Muscle of leg (tissue), 11 donors: ENCODE data around the gene GORASP1. TPM values are rescaled to one million over a fixed set of nuclear protein-coding genes. Genes with fewer than 3 reads are reported as not detected.

Source experiments
- DNase-seq: peaks from one replicate; pipeline ENCODE4 v3.0.0; 2013
- H3K27ac ChIP-seq: one replicate; pipeline ENCODE4 v1.5.1; 2013; ENCODE audit warnings: mild to moderate bottlenecking, low read length, control low read depth
- H3K27me3 ChIP-seq: one replicate; pipeline ENCODE4 v1.6.1; 2013; ENCODE audit warnings: low read length; ENCODE audit not compliant: control insufficient read depth, insufficient read depth
- H3K36me3 ChIP-seq: one replicate; pipeline ENCODE4 v1.6.1; 2013; ENCODE audit warnings: low read length; ENCODE audit not compliant: control insufficient read depth, insufficient read depth
- H3K4me1 ChIP-seq: one replicate; pipeline ENCODE4 v1.6.1; 2013; ENCODE audit warnings: low read length; ENCODE audit not compliant: control insufficient read depth, insufficient read depth
- H3K4me3 ChIP-seq: one replicate; pipeline ENCODE4 v1.5.1; 2013; ENCODE audit warnings: low read length, control low read depth
- H3K9me3 ChIP-seq: replicated peaks from 2 replicates; pipeline ENCODE4 v1.6.1; 2013; ENCODE audit warnings: low read depth, low read length; ENCODE audit not compliant: control insufficient read depth
- WGBS: methylation state at CpG from one replicate; pipeline ENCODE4 v1.1.5; 2013; ENCODE audit warnings: missing lambda C conversion rate; ENCODE audit not compliant: insufficient coverage; 5-methylcytosine and 5-hydroxymethylcytosine counted together
- polyA plus RNA-seq, 8 donors: library from polyadenylated mRNA; unstranded; fragments of 120-200 nt; gene quantifications; one replicate each; pipeline versions ENCODE4 v1.2.1 to v1.2.3, GENCODE V29; 2013; ENCODE audit warnings: inconsistent platforms in 1 of 8, low replicate concordance in 1 of 8; ENCODE audit not compliant: insufficient read length in 8 of 8, insufficient read depth in 1 of 8
- total RNA-seq: library from RNA; stranded (reverse); fragments of 120-200 nt; gene quantifications from one replicate; pipeline ENCODE4 v1.2.4, GENCODE V29; 2013

The GORASP1 gene
- total and polyA plus RNA-seq, 9 donors, result 28.8 to 41.8 (median 34.5) TPM

- Histone ChIP-seq H3K27me3 (no peaks in the 10 kb centered on the region), H3K4me3 (no peak overlapping the region), H3K9me3 (no peaks in the 10 kb centered on the region), H3K4me1 (peaks cover 4% of the 10 kb centered on the region), H3K36me3 (peaks cover 76% of the 10 kb centered on the region), H3K27ac (no peak overlapping the region)
- 86% methylated on average over 4 of the region's 7 CpGs for WGBS
- no peak for DNase-seq
Observed at GRCh38 chr3:39094851-39095677, 12.4 kb downstream of the GORASP1 start.

- Histone ChIP-seq H3K36me3 (peaks cover 64% of the 10 kb centered on the region), H3K4me1 (no peaks in the 10 kb centered on the region), H3K27ac (no peak overlapping the region), H3K9me3 (no peaks in the 10 kb centered on the region), H3K27me3 (no peaks in the 10 kb centered on the region), H3K4me3 (no peak overlapping the region)
- no CpG with 5 or more reads among the region's 2 CpGs for WGBS
- no peak for DNase-seq
Observed at GRCh38 chr3:39090922-39091321, 16.5 kb downstream of the GORASP1 start.

DNA sequence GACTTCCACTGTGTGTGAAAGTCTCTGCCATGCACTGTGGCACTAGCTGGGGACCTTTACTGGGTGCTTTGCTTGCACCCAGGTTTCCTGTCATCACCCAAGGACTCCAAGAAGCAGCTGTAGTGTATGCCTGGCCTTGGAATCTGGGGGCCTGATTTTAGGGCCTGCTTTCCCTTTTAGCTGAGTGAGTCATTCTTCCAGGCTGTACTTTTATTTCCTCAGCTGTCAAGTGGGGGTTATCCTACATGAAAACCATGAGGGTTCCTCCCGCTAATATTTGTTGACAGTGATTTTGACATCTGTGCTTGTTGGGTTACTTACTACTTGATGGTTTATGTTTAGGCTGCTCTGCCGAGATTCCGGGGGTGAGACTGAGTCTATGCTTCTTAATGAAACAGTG lies 18.5 kb downstream of the GORASP1 start:
- Histone ChIP-seq H3K9me3 (no peaks in the 10 kb centered on the region), H3K36me3 (peaks cover 51% of the 10 kb centered on the region), H3K27me3 (no peaks in the 10 kb centered on the region), H3K27ac (no peak overlapping the region), H3K4me3 (no peak overlapping the region), H3K4me1 (no peaks in the 10 kb centered on the region)
- DNase-seq, result no peak
- no CpG with 5 or more reads among the region's 3 CpGs for WGBS

- no CpG with 5 or more reads among the region's 3 CpGs for WGBS
- no peaks in the 10 kb centered on the region for H3K4me1 ChIP-seq
- H3K36me3 ChIP-seq, result peaks cover 51% of the 10 kb centered on the region
- H3K27me3 ChIP-seq, result no peaks in the 10 kb centered on the region
- no peak overlapping the region for H3K27ac ChIP-seq
- no peaks in the 10 kb centered on the region for H3K9me3 ChIP-seq
- no peak overlapping the region for H3K4me3 ChIP-seq
- DNase-seq, result no peak
Observed at GRCh38 chr3:39088456-39088855, 19.0 kb downstream of the GORASP1 start.

DNA sequence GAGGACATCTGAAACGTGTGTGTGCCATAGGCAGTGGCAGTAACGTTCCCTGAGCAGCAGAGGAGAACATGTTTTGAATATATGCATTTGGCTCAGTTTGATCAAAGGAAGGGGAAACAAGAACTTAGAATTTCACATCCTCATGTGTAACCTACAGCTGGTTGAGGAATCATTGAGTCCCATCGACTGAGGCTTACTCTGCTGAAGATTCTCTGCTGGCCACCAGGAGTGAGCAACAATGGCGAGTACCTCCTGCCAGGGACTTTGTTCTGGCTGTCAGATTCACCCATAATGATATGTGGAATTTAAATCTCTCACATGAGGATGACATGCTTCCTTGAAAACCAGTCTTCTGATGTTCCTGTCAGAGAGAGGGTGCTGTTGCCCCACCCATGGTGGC lies 21.3 kb downstream of the GORASP1 start:
- no peak for DNase-seq
- 100% methylated on average over 1 of the region's 4 CpGs for WGBS
- Histone ChIP-seq H3K27ac (no peak overlapping the region), H3K27me3 (no peaks in the 10 kb centered on the region), H3K4me3 (no peak overlapping the region), H3K36me3 (peaks cover 42% of the 10 kb centered on the region), H3K4me1 (no peaks in the 10 kb centered on the region), H3K9me3 (no peaks in the 10 kb centered on the region)

- H3K9me3 ChIP-seq, result no peaks in the 10 kb centered on the region
- H3K27ac ChIP-seq, result no peak overlapping the region
- H3K27me3 ChIP-seq, result no peaks in the 10 kb centered on the region
- 99% methylated on average over 4 of the region's 4 CpGs for WGBS
- H3K4me1 ChIP-seq, result no peaks in the 10 kb centered on the region
- H3K36me3 ChIP-seq, result peaks cover 37% of the 10 kb centered on the region
- no peak overlapping the region for H3K4me3 ChIP-seq
- no peak for DNase-seq
Observed at GRCh38 chr3:39082666-39083313, 24.6 kb downstream of the GORASP1 start.

- H3K4me3 ChIP-seq, result no peak overlapping the region
- no peak overlapping the region for H3K27ac ChIP-seq
- DNase-seq, result no peak
- no peaks in the 10 kb centered on the region for H3K27me3 ChIP-seq
- H3K9me3 ChIP-seq, result no peaks in the 10 kb centered on the region
- peaks cover 39% of the 10 kb centered on the region for H3K36me3 ChIP-seq
- H3K4me1 ChIP-seq, result no peaks in the 10 kb centered on the region
Observed at GRCh38 chr3:39080026-39080425, 27.4 kb downstream of the GORASP1 start.

DNA sequence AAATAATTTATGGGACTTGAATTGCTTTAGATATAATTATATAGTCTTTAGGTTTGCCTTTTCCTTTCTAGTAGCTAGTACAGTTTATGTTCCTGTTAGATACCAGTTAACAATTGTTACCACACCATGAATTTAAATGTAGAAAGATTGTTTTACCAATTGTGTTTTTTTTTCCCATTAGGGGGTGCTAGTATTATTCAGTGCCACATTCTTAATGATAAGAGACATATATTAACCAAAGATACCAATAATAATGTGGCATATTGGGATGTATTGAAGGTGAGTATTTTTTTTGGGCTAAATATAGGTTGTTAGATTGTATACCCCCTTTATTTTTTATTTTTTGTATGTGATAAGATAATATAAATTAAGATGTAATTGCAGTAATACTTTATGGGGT lies 27.9 kb downstream of the GORASP1 start:
- no peaks in the 10 kb centered on the region for H3K4me1 ChIP-seq
- DNase-seq, result no peak
- peaks cover 44% of the 10 kb centered on the region for H3K36me3 ChIP-seq
- H3K4me3 ChIP-seq, result no peak overlapping the region
- H3K27ac ChIP-seq, result no peak overlapping the region
- H3K9me3 ChIP-seq, result no peaks in the 10 kb centered on the region
- no peaks in the 10 kb centered on the region for H3K27me3 ChIP-seq

DNA sequence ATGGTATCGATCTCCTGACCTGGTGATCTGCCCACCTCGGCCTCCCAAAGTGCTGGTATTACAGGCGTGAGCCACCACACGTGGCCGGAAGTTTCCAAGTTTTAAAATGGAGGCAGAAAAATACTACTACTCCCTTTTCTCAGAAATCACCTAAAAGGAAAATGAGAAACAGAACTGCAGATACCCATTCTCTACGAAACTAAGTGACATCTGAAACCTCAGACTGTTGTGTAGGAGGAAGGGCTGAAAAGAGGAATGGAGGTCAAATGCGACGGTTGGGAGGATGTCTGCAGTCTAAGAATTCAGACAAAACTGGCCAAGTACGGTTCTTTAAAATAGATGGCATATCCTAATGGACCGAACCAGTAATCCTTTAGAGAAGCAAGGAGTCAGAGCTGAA lies 31.5 kb downstream of the GORASP1 start:
- Histone ChIP-seq H3K4me3 (no peak overlapping the region), H3K4me1 (no peaks in the 10 kb centered on the region), H3K27ac (no peak overlapping the region), H3K27me3 (no peaks in the 10 kb centered on the region), H3K36me3 (peaks cover 51% of the 10 kb centered on the region), H3K9me3 (no peaks in the 10 kb centered on the region)
- no peak for DNase-seq
- WGBS, result 75% methylated on average over 4 of the region's 10 CpGs

DNA sequence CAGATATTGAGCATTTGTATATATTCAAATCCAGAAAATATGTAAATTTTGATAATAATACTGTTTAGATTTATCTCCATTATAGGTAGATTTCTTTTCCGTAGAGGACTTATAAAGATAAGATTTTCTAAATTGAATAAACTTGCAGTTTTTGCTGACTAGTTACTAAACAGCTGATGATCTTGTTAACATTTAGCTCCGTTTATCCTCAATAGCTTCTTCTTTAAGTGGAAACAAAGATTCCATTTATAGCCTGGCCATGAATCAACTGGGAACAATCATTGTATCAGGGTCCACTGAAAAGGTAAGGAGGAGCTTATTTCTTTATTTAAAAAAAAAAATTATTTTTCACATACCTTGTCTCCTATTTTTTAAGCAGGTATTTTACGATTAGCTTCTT lies 38.9 kb downstream of the GORASP1 start:
- peaks cover 29% of the 10 kb centered on the region for H3K36me3 ChIP-seq
- no peaks in the 10 kb centered on the region for H3K27me3 ChIP-seq
- no peaks in the 10 kb centered on the region for H3K4me1 ChIP-seq
- H3K27ac ChIP-seq, result no peak overlapping the region
- no peak overlapping the region for H3K4me3 ChIP-seq
- DNase-seq, result no peak
- WGBS, result no CpG with 5 or more reads among the region's 3 CpGs
- H3K9me3 ChIP-seq, result no peaks in the 10 kb centered on the region
